Thyroid gland (tissue), 4 donors: Measurements from ENCODE around the gene EPB41L4A. TPM values are rescaled to one million over a fixed set of nuclear protein-coding genes. Genes with fewer than 3 reads are reported as not detected.

Source experiments
- DNase-seq, 2 donors: peaks; one replicate each; pipeline ENCODE4 v3.0.0-alpha.2; 2019
- H3K27ac ChIP-seq, 3 donors: fragments of 200-600 bp; sonication (generic); 1 replicate in 2 of 3; 2 replicates in 1 of 3; pipeline ENCODE4 v1.5.1; 2016 to 2019; ENCODE audit warnings: mild to moderate bottlenecking in 1 of 3, moderate library complexity in 1 of 3
- H3K27me3 ChIP-seq: fragments of 200-600 bp; sonication (generic); one replicate; pipeline ENCODE4 v1.5.1; 2019
- H3K36me3 ChIP-seq, 2 donors: fragments of 200-600 bp; sonication (generic); one replicate each; pipeline ENCODE4 v1.5.1; 2016 to 2019
- H3K4me1 ChIP-seq, 2 donors: fragments of 200-600 bp; sonication (generic); one replicate each; pipeline ENCODE4 v1.5.1; 2017 to 2019
- H3K4me3 ChIP-seq, 3 donors: fragments of 200-600 bp; sonication (generic); replicated peaks in 1 of 3; 1 replicate in 2 of 3; 2 replicates in 1 of 3; pipeline ENCODE4 v1.5.1; 2016; ENCODE audit warnings: mild to moderate bottlenecking in 1 of 3
- H3K9me3 ChIP-seq: fragments of 200-600 bp; sonication (generic); one replicate; pipeline ENCODE4 v1.5.1; 2017
- CTCF ChIP-seq, 6 experiments: fragments of 200-600 bp in 3 of 6; fragments of 450-650 bp in 3 of 6; sonication (generic) in 3 of 6; IDR thresholded peaks; one replicate each; pipeline ENCODE4 v1.5.1; 2016 to 2019; ENCODE audit warnings: antibody characterized with exemption in 6 of 6, mild to moderate bottlenecking in 2 of 6, inconsistent platforms in 1 of 6, moderate library complexity in 1 of 6
- POLR2A ChIP-seq, 2 donors: fragments of 450-650 bp; IDR thresholded peaks; one replicate each; pipeline ENCODE4 v1.6.1; 2017; ENCODE audit warnings: antibody characterized with exemption in 2 of 2, mild to moderate bottlenecking in 2 of 2, moderate library complexity in 1 of 2
- WGBS, 2 donors: methylation state at CpG; one replicate each; pipeline ENCODE4 v1.1.5; 2017; 5-methylcytosine and 5-hydroxymethylcytosine counted together
- intact Hi-C: fragments of 100-400 bp; cut with DNase I; formaldehyde crosslinking; loops from one replicate; pipeline ENCODE4 v1.15.1; 2023
- total RNA-seq, 4 donors: library from RNA; depleted of rRNA; stranded (reverse); fragments of >200 nt; gene quantifications; one replicate each; pipeline ENCODE4 v1.2.3, GENCODE V29; 2016

The EPB41L4A gene
- total RNA-seq, 4 donors from 2014 or later, result 31.9 to 44.2 (median 37.5) TPM

- no peaks in the 10 kb centered on the region for H3K36me3 ChIP-seq
- H3K27ac ChIP-seq, result peak overlapping the region; percentile 90 to 95 (median 91)
- 1% methylated on average over 16 to 32 of the region's 39 CpGs for WGBS, 2 donors
- H3K27me3 ChIP-seq, result no peaks in the 10 kb centered on the region
- no peaks in the 10 kb centered on the region for H3K9me3 ChIP-seq
- peak in 1 of 2 donors; percentile 18 for DNase-seq
- peaks cover 12 to 34% of the 10 kb centered on the region in 2 donors for H3K4me1 ChIP-seq
- intact Hi-C loops, result no loop called here
- TF ChIP-seq POLR2A (IDR thresholded peaks at IDR 0.05), result no peak
- TF ChIP-seq CTCF (IDR thresholded peaks at IDR 0.05), result no peak
- peak overlapping the region; percentile 72 to 94 (median 94) for H3K4me3 ChIP-seq
These were observed 366 bp downstream of the EPB41L4A start for GRCh38 chr5:112418659-112419163.

GRCh38 chr5:112417931-112418658 lies 982 bp downstream of the EPB41L4A start:
- 2% methylated on average over 26 of the region's 26 CpGs for WGBS, 2 donors
- TF ChIP-seq POLR2A (IDR thresholded peaks at IDR 0.05) (peak in 1 of 2 donors; percentile 46), CTCF (IDR thresholded peaks at IDR 0.05) (no peak)
- intact Hi-C loops, result no loop called here

GRCh38 chr5:112415552-112415951 lies 3.5 kb downstream of the EPB41L4A start:
- 62 to 63% methylated on average over 2 of the region's 2 CpGs for WGBS, 2 donors
- no peaks in the 10 kb centered on the region for H3K27me3 ChIP-seq
- H3K27ac ChIP-seq, result peak overlapping the region; percentile 14 to 39 (median 34)
- intact Hi-C loops, result no loop called here
- no peak overlapping the region for H3K4me3 ChIP-seq
- no peak for DNase-seq
- H3K9me3 ChIP-seq, result no peaks in the 10 kb centered on the region
- H3K4me1 ChIP-seq, result peaks cover 35 to 60% of the 10 kb centered on the region in 2 donors
- peak in 1 of 2 donors; percentile 13 for TF ChIP-seq POLR2A (IDR thresholded peaks at IDR 0.05)
- TF ChIP-seq CTCF (IDR thresholded peaks at IDR 0.05), result peak in 1 of 6 experiments; percentile 12
- H3K36me3 ChIP-seq, result no peaks in the 10 kb centered on the region

More at GRCh38 chr5:112417931-112418658, 982 bp downstream of the EPB41L4A start:
- H3K4me3 ChIP-seq, result peak overlapping the region; percentile 72 to 94 (median 94)
- peak; percentile 66 to 70 for DNase-seq
- peak overlapping the region; percentile 90 to 95 (median 91) for H3K27ac ChIP-seq
- H3K36me3 ChIP-seq, result no peaks in the 10 kb centered on the region
- no peaks in the 10 kb centered on the region for H3K9me3 ChIP-seq
- peaks cover 18 to 40% of the 10 kb centered on the region in 2 donors for H3K4me1 ChIP-seq
- H3K27me3 ChIP-seq, result no peaks in the 10 kb centered on the region

GRCh38 chr5:112413611-112414010 lies 5.5 kb downstream of the EPB41L4A start:
- peaks cover 46 to 70% of the 10 kb centered on the region in 2 donors for H3K4me1 ChIP-seq
- H3K9me3 ChIP-seq, result no peaks in the 10 kb centered on the region
- H3K27ac ChIP-seq, result peak overlapping the region in 2 of 3 donors; percentile 34 to 72
- intact Hi-C loops, result no loop called here
- H3K36me3 ChIP-seq, result no peaks in the 10 kb centered on the region
- TF ChIP-seq CTCF (IDR thresholded peaks at IDR 0.05) (no peak), POLR2A (IDR thresholded peaks at IDR 0.05) (no peak)
- H3K4me3 ChIP-seq, result no peak overlapping the region
- H3K27me3 ChIP-seq, result no peaks in the 10 kb centered on the region
- no peak for DNase-seq
- 78 to 81% methylated on average over 3 of the region's 3 CpGs for WGBS, 2 donors

- H3K4me3 ChIP-seq, result no peak overlapping the region
- DNase-seq, result no peak
- WGBS, 2 donors, result 32 to 35% methylated on average over 3 of the region's 3 CpGs
- no peaks in the 10 kb centered on the region for H3K36me3 ChIP-seq
- H3K27ac ChIP-seq, result peak overlapping the region; percentile 18 to 72 (median 34)
- no peaks in the 10 kb centered on the region for H3K9me3 ChIP-seq
- no peaks in the 10 kb centered on the region for H3K27me3 ChIP-seq
- intact Hi-C loops, result no loop called here
- H3K4me1 ChIP-seq, result peaks cover 56 to 80% of the 10 kb centered on the region in 2 donors
- TF ChIP-seq CTCF (IDR thresholded peaks at IDR 0.05) (no peak), POLR2A (IDR thresholded peaks at IDR 0.05) (no peak)
These were observed 6.7 kb downstream of the EPB41L4A start for GRCh38 chr5:112412346-112412745.
